Peyer's patch (tissue), 4 donors: Measurements from ENCODE around the gene TMTC4. TPM values are rescaled to one million over a fixed set of nuclear protein-coding genes. Genes with fewer than 3 reads are reported as not detected.
"Not testable (repeated sequence)": the region's sequence is repeated elsewhere in the genome, so short reads cannot be mapped to it uniquely, and the experiment has no call there.

Source experiments
- DNase-seq, 3 donors: peaks; one replicate each; pipeline ENCODE4 v3.0.0-alpha.2; 2017 to 2019
- H3K27ac ChIP-seq, 4 donors: fragments of 200-600 bp; sonication (generic); one replicate each; pipeline ENCODE4 v1.5.1; 2016 to 2019
- H3K27me3 ChIP-seq, 2 donors: fragments of 200-600 bp; sonication (generic); one replicate each; pipeline ENCODE4 v1.5.1; 2019
- H3K36me3 ChIP-seq, 3 donors: fragments of 200-600 bp; sonication (generic); one replicate each; pipeline ENCODE4 v1.5.1; 2016 to 2019
- H3K4me1 ChIP-seq, 4 donors: fragments of 200-600 bp; sonication (generic); one replicate each; pipeline ENCODE4 v1.5.1; 2016 to 2019
- H3K4me3 ChIP-seq, 4 donors: fragments of 200-600 bp; sonication (generic); 1 replicate in 3 of 4; 2 replicates in 1 of 4; pipeline ENCODE4 v1.5.1; 2016 to 2019; ENCODE audit warnings: mild to moderate bottlenecking in 1 of 4
- H3K9me3 ChIP-seq, 4 donors: fragments of 200-600 bp; sonication (generic); one replicate each; pipeline ENCODE4 v1.5.1; 2016 to 2019; ENCODE audit warnings: mild to moderate bottlenecking in 1 of 4
- POLR2A ChIP-seq, 2 donors: fragments of 450-650 bp; IDR thresholded peaks; one replicate each; pipeline ENCODE4 v1.5.1; 2017; ENCODE audit warnings: antibody characterized with exemption in 2 of 2, mild to moderate bottlenecking in 2 of 2, moderate library complexity in 2 of 2
- total RNA-seq, 4 donors: library from RNA; depleted of rRNA; stranded (reverse); fragments of >200 nt; gene quantifications; one replicate each; pipeline ENCODE4 v1.1.0, GENCODE V29; 2016
- TF ChIP-seq, protein P1 (sequence below), 6 experiments: fragments of 450-650 bp in 4 of 6; fragments of 200-600 bp in 2 of 6; sonication (generic) in 1 of 6; IDR thresholded peaks; one replicate each; pipeline ENCODE4 v1.5.1; 2017 to 2019; ENCODE audit warnings: antibody characterized with exemption in 6 of 6, mild to moderate bottlenecking in 3 of 6, moderate library complexity in 1 of 6

Gene TMTC4
- total RNA-seq, 4 donors from 2014 or later, result 29.7 to 36.6 (median 33.7) TPM

DNA sequence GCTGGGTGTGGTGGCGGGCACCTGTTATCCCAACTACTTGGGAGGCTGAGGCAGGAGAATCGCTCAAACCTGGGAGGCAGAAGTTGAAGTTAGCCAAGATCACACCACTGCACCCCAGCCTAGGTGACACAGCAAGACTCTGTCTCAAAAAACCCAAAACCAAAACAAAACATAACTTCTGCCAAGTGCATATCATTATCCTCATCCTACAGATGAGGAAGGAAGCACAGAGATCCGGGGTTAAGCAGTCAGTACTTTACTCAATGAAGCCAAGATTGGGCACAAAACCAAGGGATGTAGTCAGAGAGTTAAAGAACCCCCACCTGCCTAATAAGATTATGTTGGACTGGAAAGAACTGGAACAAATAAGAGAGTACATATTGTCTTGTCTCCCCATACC, 5.5 kb upstream of the TMTC4 start:
- Histone ChIP-seq H3K36me3 (no peaks in the 10 kb centered on the region), H3K27me3 (no peaks in the 10 kb centered on the region), H3K27ac (no peak overlapping the region), H3K4me3 (no peak overlapping the region), H3K9me3 (no peaks in the 10 kb centered on the region), H3K4me1 (no peaks in the 10 kb centered on the region)
- no peak for DNase-seq
- TF ChIP-seq, protein P1, sequence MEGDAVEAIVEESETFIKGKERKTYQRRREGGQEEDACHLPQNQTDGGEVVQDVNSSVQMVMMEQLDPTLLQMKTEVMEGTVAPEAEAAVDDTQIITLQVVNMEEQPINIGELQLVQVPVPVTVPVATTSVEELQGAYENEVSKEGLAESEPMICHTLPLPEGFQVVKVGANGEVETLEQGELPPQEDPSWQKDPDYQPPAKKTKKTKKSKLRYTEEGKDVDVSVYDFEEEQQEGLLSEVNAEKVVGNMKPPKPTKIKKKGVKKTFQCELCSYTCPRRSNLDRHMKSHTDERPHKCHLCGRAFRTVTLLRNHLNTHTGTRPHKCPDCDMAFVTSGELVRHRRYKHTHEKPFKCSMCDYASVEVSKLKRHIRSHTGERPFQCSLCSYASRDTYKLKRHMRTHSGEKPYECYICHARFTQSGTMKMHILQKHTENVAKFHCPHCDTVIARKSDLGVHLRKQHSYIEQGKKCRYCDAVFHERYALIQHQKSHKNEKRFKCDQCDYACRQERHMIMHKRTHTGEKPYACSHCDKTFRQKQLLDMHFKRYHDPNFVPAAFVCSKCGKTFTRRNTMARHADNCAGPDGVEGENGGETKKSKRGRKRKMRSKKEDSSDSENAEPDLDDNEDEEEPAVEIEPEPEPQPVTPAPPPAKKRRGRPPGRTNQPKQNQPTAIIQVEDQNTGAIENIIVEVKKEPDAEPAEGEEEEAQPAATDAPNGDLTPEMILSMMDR (IDR thresholded peaks at IDR 0.05), result no peak
- no peak for TF ChIP-seq POLR2A (IDR thresholded peaks at IDR 0.05)

DNA sequence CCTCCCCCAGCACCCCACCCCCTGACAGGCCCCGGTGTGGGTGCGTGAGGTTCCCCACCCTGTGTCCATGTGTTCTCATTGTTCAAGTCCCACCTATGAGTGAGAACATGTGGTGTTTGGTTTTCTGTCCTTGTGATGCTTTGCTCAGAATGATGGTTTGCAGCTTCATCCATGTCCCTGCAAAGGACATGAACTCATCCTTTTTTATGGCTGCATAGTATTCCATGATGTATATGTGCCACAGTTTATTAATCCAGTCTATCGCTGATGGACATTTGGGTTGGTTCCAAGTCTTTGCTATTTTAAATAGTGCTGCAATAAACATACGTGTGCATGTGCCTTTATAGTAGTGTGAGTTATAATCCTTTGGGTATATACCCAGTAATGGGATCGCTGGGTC, 2.5 kb upstream of the TMTC4 start:
- not testable (repeated sequence) for H3K9me3 ChIP-seq, H3K36me3 ChIP-seq, H3K27me3 ChIP-seq, H3K4me3 ChIP-seq, H3K27ac ChIP-seq, DNase-seq
- H3K4me1 ChIP-seq, result peaks cover 0 to 16% (median 4%) of the 10 kb centered on the region in 4 donors

DNA sequence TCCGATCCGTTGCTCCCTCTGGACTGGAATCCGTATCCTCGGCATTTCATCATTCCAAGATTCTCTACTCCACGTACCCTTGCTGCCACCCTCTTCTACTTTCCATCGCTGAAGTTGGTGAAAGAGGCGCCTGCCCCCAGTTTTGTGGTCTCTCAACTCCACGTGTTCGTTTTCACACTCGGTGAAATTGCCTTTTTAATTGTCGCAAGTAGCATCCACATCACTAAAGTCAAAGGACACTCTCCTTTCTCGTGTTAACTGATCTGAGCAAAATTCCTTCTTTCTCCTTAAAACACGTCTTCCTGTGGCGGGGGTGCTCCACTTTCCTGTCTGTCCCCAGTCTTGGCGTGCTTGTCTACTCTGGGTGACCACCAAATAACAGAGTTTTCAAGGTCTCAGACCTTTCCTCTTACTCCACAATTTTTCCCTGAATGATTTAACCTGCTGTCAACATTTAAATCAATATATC, 1.1 kb upstream of the TMTC4 start:
- H3K4me3 ChIP-seq, result peak overlapping the region; percentile 57 to 98 (median 83)
- H3K27ac ChIP-seq, result peak overlapping the region in 3 of 4 donors; percentile 84 to 99 (median 91)
- no peak for DNase-seq
- no peaks in the 10 kb centered on the region for H3K36me3 ChIP-seq
- TF ChIP-seq, protein P1 (IDR thresholded peaks at IDR 0.05), result no peak
- no peak for TF ChIP-seq POLR2A (IDR thresholded peaks at IDR 0.05)
- peaks cover 0 to 16% (median 4%) of the 10 kb centered on the region in 4 donors for H3K4me1 ChIP-seq
- H3K27me3 ChIP-seq, result no peaks in the 10 kb centered on the region
- H3K9me3 ChIP-seq, result no peaks in the 10 kb centered on the region

DNA sequence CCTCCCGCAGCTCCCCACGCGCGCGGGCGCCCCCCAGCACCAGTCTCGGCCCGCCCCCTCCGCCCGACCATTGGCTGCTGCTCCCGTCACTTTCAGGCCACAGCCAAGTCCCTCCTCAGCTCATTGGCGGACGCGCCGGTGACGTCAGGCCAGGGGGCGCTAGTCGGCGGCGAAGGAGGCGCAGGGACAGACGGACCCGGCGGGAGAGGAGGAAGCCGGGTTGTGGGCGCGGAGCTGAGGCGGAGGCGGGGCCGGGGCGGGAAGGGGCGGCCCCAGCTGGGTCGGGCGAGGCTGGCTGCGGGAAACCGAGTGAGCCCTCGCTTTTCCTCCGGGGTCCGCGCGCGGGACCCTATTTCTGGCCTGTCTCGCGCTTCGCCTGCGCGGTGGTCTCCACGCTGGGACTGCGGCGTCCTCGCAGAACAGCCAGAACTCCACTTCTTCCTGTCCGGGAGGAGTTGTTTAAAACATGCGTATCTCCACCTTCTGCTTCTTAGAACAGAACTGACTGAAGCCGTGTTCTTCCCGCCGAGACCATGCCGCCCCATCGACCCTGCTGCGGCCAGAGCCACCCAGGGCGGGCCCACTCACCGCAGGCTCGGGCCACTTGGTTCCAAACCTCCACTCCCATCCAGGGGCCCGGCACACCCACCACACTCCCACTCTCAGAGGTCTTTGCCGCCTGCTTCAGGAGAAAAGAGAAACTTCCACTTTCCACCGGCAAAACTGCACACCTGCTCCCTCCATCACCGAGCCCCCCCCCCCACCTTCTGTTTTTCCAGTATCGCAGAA, 471 bp upstream of the TMTC4 start:
- Histone ChIP-seq H3K4me3 (peak overlapping the region; percentile 57 to 98 (median 83)), H3K27ac (peak overlapping the region; percentile 84 to 99 (median 94)), H3K27me3 (no peaks in the 10 kb centered on the region), H3K36me3 (no peaks in the 10 kb centered on the region), H3K4me1 (peaks cover 0 to 16% (median 4%) of the 10 kb centered on the region in 4 donors), H3K9me3 (no peaks in the 10 kb centered on the region)
- peak; percentile 99 to 100 (median 100) for DNase-seq
- TF ChIP-seq POLR2A (IDR thresholded peaks at IDR 0.05), result peak in 1 of 2 donors; percentile 75
- TF ChIP-seq, protein P1 (IDR thresholded peaks at IDR 0.05), result peak in 3 of 6 experiments; percentile 32 to 45 (median 40)

DNA sequence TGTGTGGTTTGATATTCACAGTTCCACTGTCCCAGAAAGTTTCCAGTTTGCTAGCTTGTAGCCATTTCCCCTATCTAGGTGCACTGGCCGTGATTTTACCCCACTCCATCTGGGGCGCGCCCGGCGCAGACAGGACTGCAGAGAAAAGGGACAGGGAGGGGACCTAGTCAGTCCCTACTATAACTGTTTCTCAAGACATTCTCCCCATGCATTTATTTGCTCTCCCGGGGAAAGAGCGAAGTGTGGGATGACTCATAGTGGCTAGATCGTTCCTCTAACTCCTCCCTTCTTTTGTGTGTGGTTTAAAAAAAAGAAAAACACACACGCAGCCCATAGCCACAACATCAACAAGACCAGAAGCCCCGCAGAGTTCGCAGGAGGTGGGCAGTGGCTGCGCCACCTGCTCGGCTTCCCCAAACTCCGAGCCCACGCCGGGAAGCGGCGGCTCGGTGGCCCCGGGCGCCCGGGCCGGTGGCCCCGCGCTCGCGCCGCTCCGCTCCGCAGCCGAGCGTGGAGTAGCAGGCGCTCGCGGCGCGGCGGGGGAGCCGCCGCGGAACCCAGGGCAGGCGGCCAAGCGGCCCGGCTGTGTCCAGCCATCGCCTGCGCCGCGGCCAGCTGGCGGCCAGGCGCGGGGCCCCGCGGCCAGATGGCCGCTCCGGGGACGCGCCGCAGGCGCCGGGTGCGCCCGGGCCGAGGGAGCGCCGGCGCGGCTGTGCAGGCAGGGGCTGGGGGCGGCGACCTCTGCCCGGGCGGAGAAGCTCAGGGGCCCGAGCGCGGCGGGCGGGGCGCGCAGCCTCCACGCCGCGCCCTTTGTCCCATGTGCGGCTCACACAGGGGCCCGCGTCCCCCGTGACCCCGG, 653 bp downstream of the TMTC4 start:
- no peaks in the 10 kb centered on the region for H3K27me3 ChIP-seq
- H3K27ac ChIP-seq, result peak overlapping the region; percentile 84 to 99 (median 94)
- H3K36me3 ChIP-seq, result no peaks in the 10 kb centered on the region
- peaks cover 0 to 16% (median 4%) of the 10 kb centered on the region in 4 donors for H3K4me1 ChIP-seq
- no peaks in the 10 kb centered on the region for H3K9me3 ChIP-seq
- TF ChIP-seq POLR2A (IDR thresholded peaks at IDR 0.05), result peak; percentile 48 to 52
- TF ChIP-seq, protein P1 (IDR thresholded peaks at IDR 0.05), result no peak
- H3K4me3 ChIP-seq, result peak overlapping the region; percentile 57 to 98 (median 83)
- DNase-seq, result peak; percentile 22 to 82 (median 66)
